Cardiac muscle cell (in vitro differentiated cells and primary cell): Measurements from ENCODE around the gene ZNF280A. TPM values are rescaled to one million over a fixed set of nuclear protein-coding genes. Genes with fewer than 3 reads are reported as not detected.

Experiments used
- DNase-seq, 2 donors: peaks; one replicate each; pipeline versions ENCODE4 v3.0.0 to v3.0.0-alpha.2; 2010 to 2017; ENCODE audit warnings: low read depth in 1 of 2, low spot score in 1 of 2
- H3K27ac ChIP-seq: fragments of 200-600 bp; sonication (generic); 2 replicates; pipeline ENCODE4 v1.5.1; 2016
- H3K27me3 ChIP-seq: fragments of 200-600 bp; sonication (generic); 2 replicates; pipeline ENCODE4 v1.6.0; 2016; ENCODE audit warnings: control low read depth
- H3K36me3 ChIP-seq: fragments of 200-600 bp; sonication (generic); 2 replicates; pipeline ENCODE4 v1.5.1; 2016; ENCODE audit warnings: control low read depth
- H3K4me1 ChIP-seq: fragments of 200-600 bp; sonication (generic); 2 replicates; pipeline ENCODE4 v1.8.1; 2017; ENCODE audit warnings: low read depth, mild to moderate bottlenecking, mixed run types
- H3K4me3 ChIP-seq: fragments of 200-600 bp; sonication (generic); 2 replicates; pipeline ENCODE4 v1.5.1; 2016; ENCODE audit warnings: mild to moderate bottlenecking
- H3K9me3 ChIP-seq: fragments of 200-600 bp; sonication (generic); 2 replicates; pipeline ENCODE4 v1.5.1; 2017; ENCODE audit warnings: low read depth, mild to moderate bottlenecking, control low read depth
- polyA plus RNA-seq: library from polyadenylated mRNA; unstranded; fragments of >200 nt; fragmentation: Nextera tagmentation; extraction: Ambion mirVana; gene quantifications from 2 replicates; pipeline ENCODE4 v1.2.1, GENCODE V29; 2016
- total RNA-seq: library from RNA; depleted of rRNA; stranded (reverse); fragments of >200 nt; gene quantifications from 2 replicates; pipeline ENCODE4 v1.2.3, GENCODE V29; 2016
- TF ChIP-seq, protein P1 (sequence below): IDR thresholded peaks from 2 replicates; pipeline ENCODE4 v1.5.1; 2012; ENCODE audit warnings: low read depth, mild to moderate bottlenecking, low read length

ZNF280A gene
- total and polyA plus RNA-seq, 2 experiments from 2014 or later, result not detected

DNA sequence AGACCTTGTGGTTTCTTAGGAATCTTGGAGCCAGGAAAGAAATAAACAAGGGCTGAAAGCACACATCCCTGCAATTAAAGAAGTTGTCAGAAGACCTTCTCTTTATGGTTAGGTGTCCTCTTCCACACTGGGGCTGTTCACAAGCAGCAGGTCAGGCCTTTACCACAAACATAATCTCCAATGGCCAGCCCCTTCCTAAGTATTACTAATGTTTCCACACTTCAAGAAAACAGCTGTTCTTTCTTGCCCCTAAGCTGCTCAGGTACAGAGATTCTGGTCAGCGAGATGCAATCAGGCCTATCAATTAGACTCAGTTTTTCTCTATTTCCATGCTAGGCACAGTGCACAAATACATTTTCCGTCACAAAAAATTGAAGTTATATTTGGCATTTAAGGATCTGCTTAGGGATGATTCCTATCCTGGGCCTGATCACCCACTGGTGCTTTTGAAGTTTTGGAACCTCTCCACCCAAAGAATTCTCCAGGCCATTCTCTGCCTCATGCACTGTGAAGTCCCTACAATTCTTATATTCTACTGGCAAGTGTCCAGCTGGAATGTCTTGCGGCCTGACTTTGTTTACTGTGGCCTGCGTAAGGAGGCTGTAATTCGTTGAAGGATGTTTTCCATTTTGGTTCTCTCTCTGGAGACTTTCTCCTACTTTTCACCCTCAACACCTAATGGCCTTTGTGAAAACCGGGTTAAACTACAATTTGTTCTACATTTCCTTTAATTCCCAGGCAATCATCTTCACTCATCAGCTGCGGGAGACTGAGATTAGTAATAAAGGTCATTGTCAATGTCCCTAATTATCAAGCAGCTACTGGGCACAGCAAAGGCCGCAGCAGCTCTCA is 33.9 kb upstream of the ZNF280A start:
- Histone ChIP-seq H3K9me3 (no peaks in the 10 kb centered on the region), H3K4me3 (no peak overlapping the region), H3K27ac (no peak overlapping the region), H3K36me3 (no peaks in the 10 kb centered on the region), H3K27me3 (no peaks in the 10 kb centered on the region), H3K4me1 (no peaks in the 10 kb centered on the region)
- no peak for DNase-seq
- TF ChIP-seq, protein P1, sequence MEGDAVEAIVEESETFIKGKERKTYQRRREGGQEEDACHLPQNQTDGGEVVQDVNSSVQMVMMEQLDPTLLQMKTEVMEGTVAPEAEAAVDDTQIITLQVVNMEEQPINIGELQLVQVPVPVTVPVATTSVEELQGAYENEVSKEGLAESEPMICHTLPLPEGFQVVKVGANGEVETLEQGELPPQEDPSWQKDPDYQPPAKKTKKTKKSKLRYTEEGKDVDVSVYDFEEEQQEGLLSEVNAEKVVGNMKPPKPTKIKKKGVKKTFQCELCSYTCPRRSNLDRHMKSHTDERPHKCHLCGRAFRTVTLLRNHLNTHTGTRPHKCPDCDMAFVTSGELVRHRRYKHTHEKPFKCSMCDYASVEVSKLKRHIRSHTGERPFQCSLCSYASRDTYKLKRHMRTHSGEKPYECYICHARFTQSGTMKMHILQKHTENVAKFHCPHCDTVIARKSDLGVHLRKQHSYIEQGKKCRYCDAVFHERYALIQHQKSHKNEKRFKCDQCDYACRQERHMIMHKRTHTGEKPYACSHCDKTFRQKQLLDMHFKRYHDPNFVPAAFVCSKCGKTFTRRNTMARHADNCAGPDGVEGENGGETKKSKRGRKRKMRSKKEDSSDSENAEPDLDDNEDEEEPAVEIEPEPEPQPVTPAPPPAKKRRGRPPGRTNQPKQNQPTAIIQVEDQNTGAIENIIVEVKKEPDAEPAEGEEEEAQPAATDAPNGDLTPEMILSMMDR, result no peak

DNA sequence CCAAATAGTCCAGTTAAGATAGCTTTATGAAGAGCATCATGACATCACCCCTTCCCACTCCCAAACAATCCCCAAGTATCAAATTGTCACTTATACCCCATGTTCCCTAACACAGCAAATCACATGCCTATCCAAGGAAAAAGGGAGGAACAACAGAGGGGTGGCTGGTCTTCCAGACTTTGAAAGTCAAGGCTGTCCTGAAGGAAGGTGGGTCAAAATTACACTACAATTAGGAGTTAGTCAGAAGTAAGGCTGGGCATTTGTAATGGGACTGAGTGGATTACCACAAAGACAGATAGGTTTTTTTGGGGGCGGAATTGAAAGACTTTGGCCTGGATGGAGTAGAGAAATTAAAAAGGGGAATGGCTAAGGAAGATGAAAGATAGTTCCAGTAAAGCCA is 33.1 kb upstream of the ZNF280A start:
- H3K9me3 ChIP-seq, result no peaks in the 10 kb centered on the region
- no peaks in the 10 kb centered on the region for H3K4me1 ChIP-seq
- no peaks in the 10 kb centered on the region for H3K27me3 ChIP-seq
- H3K27ac ChIP-seq, result no peak overlapping the region
- no peaks in the 10 kb centered on the region for H3K36me3 ChIP-seq
- H3K4me3 ChIP-seq, result no peak overlapping the region
- TF ChIP-seq, protein P1, result no peak
- DNase-seq, result no peak

DNA sequence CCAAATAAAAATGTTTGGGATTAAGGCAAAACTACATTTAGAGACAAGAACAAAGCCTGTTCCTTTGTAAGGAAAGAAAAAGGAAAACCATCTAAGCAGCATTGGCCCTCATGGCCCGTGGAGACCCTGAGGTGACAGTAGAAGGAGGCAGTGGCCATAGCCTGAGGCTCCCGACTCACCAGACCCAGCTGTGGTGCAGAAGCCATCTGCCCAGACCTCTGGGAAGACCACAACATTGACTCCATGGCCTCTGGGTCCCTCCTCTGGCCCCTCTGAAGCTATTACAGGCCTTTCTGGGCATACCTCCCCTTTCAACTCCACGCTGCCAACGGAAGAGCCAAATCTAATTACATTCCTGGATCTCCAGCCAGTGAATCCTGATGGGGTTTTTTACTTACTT is 32.6 kb upstream of the ZNF280A start:
- Histone ChIP-seq H3K27me3 (no peaks in the 10 kb centered on the region), H3K27ac (no peak overlapping the region), H3K36me3 (no peaks in the 10 kb centered on the region), H3K4me3 (no peak overlapping the region), H3K4me1 (no peaks in the 10 kb centered on the region), H3K9me3 (no peaks in the 10 kb centered on the region)
- TF ChIP-seq, protein P1, result peak; percentile 4
- DNase-seq, result peak in 1 of 2 donors; percentile 11

DNA sequence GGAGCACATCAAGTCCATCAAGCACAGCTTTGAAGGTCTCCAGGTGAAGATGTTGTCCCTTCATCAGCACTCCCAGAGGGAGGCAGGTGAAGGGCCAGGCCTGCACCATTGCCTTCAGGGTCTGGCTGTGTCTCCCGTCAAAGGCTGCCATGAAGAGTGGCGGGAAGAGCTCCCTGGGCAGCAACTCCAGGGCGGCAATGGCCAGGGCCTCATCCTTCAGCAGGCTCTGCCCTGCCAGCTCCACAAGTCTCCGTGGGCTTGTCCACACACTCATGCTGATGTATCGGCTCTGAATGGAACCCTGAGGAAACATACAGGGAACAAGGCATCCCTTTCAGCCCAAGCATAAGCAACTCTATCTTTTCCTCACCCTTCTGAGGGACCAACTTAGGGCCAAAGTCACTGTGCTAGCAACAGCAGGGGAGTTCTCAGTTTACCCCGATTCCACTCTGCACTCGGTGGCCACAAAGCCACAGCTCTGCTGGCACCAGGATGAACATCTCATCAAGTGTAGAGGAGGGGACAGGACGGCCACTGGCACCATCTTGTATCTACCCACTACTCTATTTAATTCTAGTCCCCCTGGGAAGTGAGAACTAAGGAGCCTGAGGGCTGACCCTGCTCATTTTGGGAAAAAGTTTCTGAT is 30.8 kb upstream of the ZNF280A start:
- TF ChIP-seq, protein P1, result no peak
- no peaks in the 10 kb centered on the region for H3K4me1 ChIP-seq
- H3K36me3 ChIP-seq, result no peaks in the 10 kb centered on the region
- no peaks in the 10 kb centered on the region for H3K27me3 ChIP-seq
- DNase-seq, result no peak
- H3K9me3 ChIP-seq, result no peaks in the 10 kb centered on the region
- H3K27ac ChIP-seq, result no peak overlapping the region
- no peak overlapping the region for H3K4me3 ChIP-seq

DNA sequence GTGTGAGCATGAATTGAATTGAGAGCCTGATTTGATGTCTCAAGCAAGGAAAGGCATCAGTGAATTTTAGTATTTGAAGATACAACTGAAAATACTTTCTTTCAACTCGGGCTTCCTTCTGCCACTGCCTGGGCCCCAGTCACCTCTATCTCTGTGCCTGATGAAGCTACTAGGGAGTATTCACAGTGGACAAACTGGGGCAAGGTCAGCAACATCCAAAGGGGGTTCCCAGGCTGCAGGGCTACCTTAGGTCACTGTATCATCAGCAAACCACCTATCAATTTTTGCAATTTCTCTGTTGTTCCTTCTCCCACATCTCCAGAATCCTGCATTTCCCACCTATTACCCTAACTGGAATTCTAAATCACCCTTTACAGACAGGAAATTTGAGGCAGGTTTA is 28.8 kb upstream of the ZNF280A start:
- TF ChIP-seq, protein P1, result no peak
- H3K9me3 ChIP-seq, result no peaks in the 10 kb centered on the region
- no peaks in the 10 kb centered on the region for H3K4me1 ChIP-seq
- no peaks in the 10 kb centered on the region for H3K27me3 ChIP-seq
- no peaks in the 10 kb centered on the region for H3K36me3 ChIP-seq
- H3K4me3 ChIP-seq, result no peak overlapping the region
- no peak for DNase-seq
- no peak overlapping the region for H3K27ac ChIP-seq
